ENCODE measurements around the gene CHMP2A. TPM values are rescaled to one million over a fixed set of nuclear protein-coding genes. Genes with fewer than 3 reads are reported as not detected.
"Not testable (repeated sequence)": the region's sequence is repeated elsewhere in the genome, so short reads cannot be mapped to it uniquely, and the experiment has no call there.

The CHMP2A gene
- total and polyA plus RNA-seq, 2 of the 8 experiments (the other 6 are each of a cell fraction or from before 2014, with no cell fraction given) = 70.0 to 132 TPM

- not testable (repeated sequence) for H3K4ac ChIP-seq (replicated peaks; ENCODE audit: insufficient read length, low read depth, low read length); H3K56ac ChIP-seq (replicated peaks; ENCODE audit: insufficient read length, low read depth, low read length); H2BK120ac ChIP-seq (replicated peaks; ENCODE audit: low read depth, low read length); FAIRE-seq; H4K5ac ChIP-seq (ENCODE audit: insufficient read length, low read depth, low read length); DNase-seq (ENCODE audit: low read depth in 1 of 2, low spot score in 2 of 2); H2BK15ac ChIP-seq (ENCODE audit: low read length); H3K79me1 ChIP-seq (ENCODE audit: low read depth, low read length); H2BK12ac ChIP-seq (ENCODE audit: low read depth, low read length); H3K9ac ChIP-seq (replicated peaks in 1 of 4; ENCODE audit: extremely low read depth in 1 of 4, low read depth in 3 of 4, low read length in 3 of 4); H3K9me3 ChIP-seq (ENCODE audit: insufficient read depth in 2 of 2, low read depth in 1 of 2, low read length in 1 of 2); H3K14ac ChIP-seq (ENCODE audit: insufficient read length); H4K8ac ChIP-seq (ENCODE audit: extremely low read depth, insufficient read depth, low read length); H3K23ac ChIP-seq (ENCODE audit: insufficient read length); H2BK5ac ChIP-seq (ENCODE audit: low read depth, low read length); H2AK5ac ChIP-seq (ENCODE audit: low read depth, low read length); H2BK20ac ChIP-seq (ENCODE audit: low read length); H3K27ac ChIP-seq (ENCODE audit: low read depth, low read length); H4K91ac ChIP-seq (replicated peaks; ENCODE audit: insufficient read length, low read length); H3K18ac ChIP-seq (ENCODE audit: extremely low read depth, low read length); H2AFZ ChIP-seq (ENCODE audit: low read length)
- 78% methylated on average over 18 of the region's 18 CpGs; no CpG with 5 or more reads in 1 of the 2 experiments for WGBS, 2 experiments (ENCODE audit: extremely low coverage in 1 of 2, insufficient coverage in 1 of 2, insufficient read length in 1 of 2, insufficient replicate concordance in 2 of 2, low coverage in 1 of 2, low lambda C conversion rate in 2 of 2, missing lambda C conversion rate in 1 of 2)
- Histone ChIP-seq H3K36me3 (ENCODE audit: control insufficient read depth in 2 of 4, insufficient read depth in 4 of 4, low read length in 3 of 4) (peaks cover 9 to 27% (median 18%) of the 10 kb centered on the region in 4 experiments), H3K4me2 (ENCODE audit: insufficient read depth in 1 of 2, low read depth in 2 of 2, low read length in 2 of 2) (peak overlapping the region; percentile 55 to 90; a peak in 3 of 4 replicates), H4K20me1 (replicated peaks in 1 of 2; ENCODE audit: control insufficient read depth in 1 of 2, insufficient read depth in 2 of 2, low read length in 2 of 2) (peaks cover 28 to 29% of the 10 kb centered on the region in 2 experiments), H3K27me3 (replicated peaks in 1 of 4; ENCODE audit: control insufficient read depth in 3 of 4, extremely low read depth in 1 of 4, insufficient read depth in 3 of 4, low read length in 3 of 4) (peaks cover 0 to 24% (median 10%) of the 10 kb centered on the region in 4 experiments; a peak in 5 of 7 replicates), H3K4me1 (replicated peaks in 1 of 4; ENCODE audit: control insufficient read depth in 3 of 4, insufficient read depth in 4 of 4, low read length in 3 of 4) (peaks cover 3 to 13% (median 6%) of the 10 kb centered on the region in 4 experiments; a peak in 6 of 7 replicates), H3K79me2 (ENCODE audit: control insufficient read depth in 1 of 2, insufficient read depth in 2 of 2, low read length in 2 of 2) (peaks cover 28 to 32% of the 10 kb centered on the region in 2 experiments), H3K4me3 (ENCODE audit: extremely low read depth in 1 of 4, insufficient read depth in 2 of 4, low read depth in 3 of 4, low read length in 4 of 4) (peak overlapping the region in 1 of 4 experiments; percentile 100; a peak in 3 of 8 replicates), H3K23me2 (ENCODE audit: low read depth, low read length) (peaks cover 16% of the 10 kb centered on the region)
- POLR2A ChIA-PET (ENCODE audit: partially characterized antibody) = interaction anchor here (0.9 to 13.8 kb wide), 7 partner anchors 10 to 258 kb away, joined by 3 to 650 read pairs (median 32); partner anchors contain the start of genes CHMP2A, MZF1, SLC27A5 and UBE2M
- CTCF ChIA-PET (ENCODE audit: partially characterized antibody) = interaction anchor here (1.3 to 3.6 kb wide), 3 partner anchors 24 to 38 kb away, joined by 3 to 21 read pairs (median 7); partner anchors contain the start of gene ZBTB45
Observed at GRCh38 chr19:58542641-58543372, 12.1 kb downstream of the CHMP2A start.

Measured in H1 (cell line).